ENCODE data around the gene PAX9. TPM values are rescaled to one million over a fixed set of nuclear protein-coding genes. Genes with fewer than 3 reads are reported as not detected.

Gene PAX9
- total RNA-seq, 1 experiment from 2014 or later = not detected

GRCh38 chr14:36658123-36659009, 3.3 kb upstream of the PAX9 start:
- Histone ChIP-seq H3K9ac (ENCODE audit: low read length) (no peak overlapping the region), H3K4me1 (ENCODE audit: low read length) (peaks cover 10% of the 10 kb centered on the region), H3K4me3 (ENCODE audit: low read length) (no peak overlapping the region), H3K27me3 (ENCODE audit: low read length) (no peaks in the 10 kb centered on the region), H3K9me3 (ENCODE audit: low read length) (no peaks in the 10 kb centered on the region), H3K27ac (ENCODE audit: low read length) (no peak overlapping the region), H3K9me2 (replicated peaks; ENCODE audit: insufficient read depth, low read length) (no peaks in the 10 kb centered on the region), H4K20me1 (ENCODE audit: insufficient read depth, low read depth, low read length) (no peaks in the 10 kb centered on the region), H2AFZ (ENCODE audit: low read length) (no peak overlapping the region), H3K79me2 (ENCODE audit: low read length) (no peaks in the 10 kb centered on the region), H3K4me2 (ENCODE audit: low read depth, low read length, poor library complexity, severe bottlenecking) (no peak overlapping the region), H3K36me3 (ENCODE audit: insufficient read depth, low read length) (no peaks in the 10 kb centered on the region)
- no peak for DNase-seq

GRCh38 chr14:36659010-36659821, 2.4 kb upstream of the PAX9 start:
- H3K4me3 ChIP-seq (ENCODE audit: low read length) = no peak overlapping the region

GRCh38 chr14:36659822-36660735, 1.6 kb upstream of the PAX9 start:
- Histone ChIP-seq H2AFZ (ENCODE audit: low read length) (no peak overlapping the region), H3K4me1 (ENCODE audit: low read length) (peaks cover 10% of the 10 kb centered on the region), H3K79me2 (ENCODE audit: low read length) (no peaks in the 10 kb centered on the region), H3K27me3 (ENCODE audit: low read length) (no peaks in the 10 kb centered on the region), H3K27ac (ENCODE audit: low read length) (no peak overlapping the region), H3K9me3 (ENCODE audit: low read length) (no peaks in the 10 kb centered on the region), H3K36me3 (ENCODE audit: insufficient read depth, low read length) (no peaks in the 10 kb centered on the region), H3K4me2 (ENCODE audit: low read depth, low read length, poor library complexity, severe bottlenecking) (no peak overlapping the region), H4K20me1 (ENCODE audit: insufficient read depth, low read depth, low read length) (no peaks in the 10 kb centered on the region), H3K4me3 (ENCODE audit: low read length) (no peak overlapping the region), H3K9me2 (replicated peaks; ENCODE audit: insufficient read depth, low read length) (no peaks in the 10 kb centered on the region), H3K9ac (ENCODE audit: low read length) (no peak overlapping the region)
- peak; percentile 61 for DNase-seq

More at GRCh38 chr14:36659010-36659821, 2.4 kb upstream of the PAX9 start:
- H2AFZ ChIP-seq (ENCODE audit: low read length) = no peak overlapping the region
- no peaks in the 10 kb centered on the region for H3K27me3 ChIP-seq (ENCODE audit: low read length)
- no peaks in the 10 kb centered on the region for H3K79me2 ChIP-seq (ENCODE audit: low read length)
- no peaks in the 10 kb centered on the region for H3K36me3 ChIP-seq (ENCODE audit: insufficient read depth, low read length)
- H3K4me2 ChIP-seq (ENCODE audit: low read depth, low read length, poor library complexity, severe bottlenecking) = no peak overlapping the region
- H3K9ac ChIP-seq (ENCODE audit: low read length) = no peak overlapping the region
- H3K9me3 ChIP-seq (ENCODE audit: low read length) = no peaks in the 10 kb centered on the region
- no peak overlapping the region for H3K27ac ChIP-seq (ENCODE audit: low read length)
- no peaks in the 10 kb centered on the region for H3K9me2 ChIP-seq (replicated peaks; ENCODE audit: insufficient read depth, low read length)
- DNase-seq = no peak
- H3K4me1 ChIP-seq (ENCODE audit: low read length) = peaks cover 10% of the 10 kb centered on the region
- no peaks in the 10 kb centered on the region for H4K20me1 ChIP-seq (ENCODE audit: insufficient read depth, low read depth, low read length)

- no peak overlapping the region for H3K4me3 ChIP-seq (ENCODE audit: low read length)
- no peaks in the 10 kb centered on the region for H3K36me3 ChIP-seq (ENCODE audit: insufficient read depth, low read length)
- no peaks in the 10 kb centered on the region for H3K9me3 ChIP-seq (ENCODE audit: low read length)
- no peak overlapping the region for H3K4me2 ChIP-seq (ENCODE audit: low read depth, low read length, poor library complexity, severe bottlenecking)
- H3K9me2 ChIP-seq (replicated peaks; ENCODE audit: insufficient read depth, low read length) = no peaks in the 10 kb centered on the region
- no peaks in the 10 kb centered on the region for H4K20me1 ChIP-seq (ENCODE audit: insufficient read depth, low read depth, low read length)
- H3K9ac ChIP-seq (ENCODE audit: low read length) = no peak overlapping the region
- H2AFZ ChIP-seq (ENCODE audit: low read length) = no peak overlapping the region
- no peaks in the 10 kb centered on the region for H3K27me3 ChIP-seq (ENCODE audit: low read length)
- H3K27ac ChIP-seq (ENCODE audit: low read length) = no peak overlapping the region
- no peak for DNase-seq
- no peaks in the 10 kb centered on the region for H3K79me2 ChIP-seq (ENCODE audit: low read length)
- peaks cover 10% of the 10 kb centered on the region for H3K4me1 ChIP-seq (ENCODE audit: low read length)
These were observed 739 bp upstream of the PAX9 start for GRCh38 chr14:36660736-36661505.

- Histone ChIP-seq H3K4me1 (ENCODE audit: low read length) (peaks cover 10% of the 10 kb centered on the region), H4K20me1 (ENCODE audit: insufficient read depth, low read depth, low read length) (no peaks in the 10 kb centered on the region), H3K27ac (ENCODE audit: low read length) (no peak overlapping the region), H2AFZ (ENCODE audit: low read length) (no peak overlapping the region), H3K27me3 (ENCODE audit: low read length) (no peaks in the 10 kb centered on the region), H3K4me3 (ENCODE audit: low read length) (no peak overlapping the region), H3K9me2 (replicated peaks; ENCODE audit: insufficient read depth, low read length) (no peaks in the 10 kb centered on the region), H3K36me3 (ENCODE audit: insufficient read depth, low read length) (no peaks in the 10 kb centered on the region), H3K9ac (ENCODE audit: low read length) (no peak overlapping the region), H3K79me2 (ENCODE audit: low read length) (no peaks in the 10 kb centered on the region), H3K9me3 (ENCODE audit: low read length) (no peaks in the 10 kb centered on the region), H3K4me2 (ENCODE audit: low read depth, low read length, poor library complexity, severe bottlenecking) (no peak overlapping the region)
- DNase-seq = no peak
These were observed 540 bp downstream of the PAX9 start for GRCh38 chr14:36662258-36662542.

- Histone ChIP-seq H2AFZ (ENCODE audit: low read length) (no peak overlapping the region), H3K36me3 (ENCODE audit: insufficient read depth, low read length) (no peaks in the 10 kb centered on the region), H4K20me1 (ENCODE audit: insufficient read depth, low read depth, low read length) (no peaks in the 10 kb centered on the region), H3K4me2 (ENCODE audit: low read depth, low read length, poor library complexity, severe bottlenecking) (no peak overlapping the region), H3K27me3 (ENCODE audit: low read length) (no peaks in the 10 kb centered on the region), H3K4me3 (ENCODE audit: low read length) (no peak overlapping the region), H3K9me3 (ENCODE audit: low read length) (no peaks in the 10 kb centered on the region), H3K9ac (ENCODE audit: low read length) (no peak overlapping the region), H3K27ac (ENCODE audit: low read length) (no peak overlapping the region), H3K4me1 (ENCODE audit: low read length) (peaks cover 10% of the 10 kb centered on the region), H3K9me2 (replicated peaks; ENCODE audit: insufficient read depth, low read length) (no peaks in the 10 kb centered on the region), H3K79me2 (ENCODE audit: low read length) (no peaks in the 10 kb centered on the region)
- DNase-seq = no peak
These were observed 1.1 kb downstream of the PAX9 start for GRCh38 chr14:36662543-36663403.
